SK-N-SH (cell line): Measurements from ENCODE around the gene CHID1. TPM values are rescaled to one million over a fixed set of nuclear protein-coding genes. Genes with fewer than 3 reads are reported as not detected.

Experiments
- CHD2 ChIP-seq: fragments of 150-350 bp; IDR thresholded peaks from 2 replicates; pipeline ENCODE4 v1.6.1; 2018; ENCODE audit warnings: low read length; ENCODE audit not compliant: partially characterized antibody
- EP300 ChIP-seq, 2 experiments: IDR thresholded peaks; 2 replicates each; pipeline versions ENCODE4 v1.4.0 to v1.6.1; 2012; ENCODE audit warnings: borderline replicate concordance in 1 of 2, low read depth in 1 of 2, low read length in 1 of 2
- EZH2phosphoT487 ChIP-seq: fragments of 200-600 bp; sonication (generic); IDR thresholded peaks from 2 replicates; pipeline ENCODE4 v1.6.1; 2017; ENCODE audit warnings: low read depth, mixed run types, mild to moderate bottlenecking, antibody characterized with exemption, moderate library complexity, borderline replicate concordance
- FOSL2 ChIP-seq: IDR thresholded peaks from 2 replicates; pipeline ENCODE4 v1.4.0; 2012; ENCODE audit warnings: low read depth, mild to moderate bottlenecking, moderate library complexity, borderline replicate concordance
- JUND ChIP-seq: IDR thresholded peaks from 2 replicates; pipeline ENCODE4 v1.4.0; 2012
- MEF2A ChIP-seq: IDR thresholded peaks from 2 replicates; pipeline ENCODE4 v1.4.0; 2012; ENCODE audit warnings: low read depth, borderline replicate concordance
- MXI1 ChIP-seq: IDR thresholded peaks from 2 replicates; pipeline ENCODE4 v1.6.1; 2012; ENCODE audit warnings: mild to moderate bottlenecking, low read depth, low read length, improper control_type of control experiment
- NFIC ChIP-seq: IDR thresholded peaks from 2 replicates; pipeline ENCODE4 v1.4.0; 2012; ENCODE audit warnings: borderline replicate concordance
- SMC3 ChIP-seq: IDR thresholded peaks from 2 replicates; pipeline ENCODE4 v1.6.1; 2012; ENCODE audit warnings: low read depth, low read length, improper control_type of control experiment
- TAF1 ChIP-seq: IDR thresholded peaks from 2 replicates; pipeline ENCODE4 v1.6.1; 2012; ENCODE audit warnings: low read depth, mild to moderate bottlenecking, low read length, moderate library complexity, borderline replicate concordance
- TCF12 ChIP-seq: IDR thresholded peaks from 2 replicates; pipeline ENCODE4 v1.4.0; 2012
- polyA plus RNA-seq, 3 experiments: library from polyadenylated mRNA; depleted of rRNA; stranded (reverse); fragments of >200 nt; gene quantifications; 2 replicates each; pipeline ENCODE4 v1.2.3, GENCODE V29; 2012
- TF ChIP-seq, protein P1 (sequence below): IDR thresholded peaks from 2 replicates; pipeline ENCODE4; 2012
- TF ChIP-seq, protein P2 (sequence below): IDR thresholded peaks from 2 replicates; pipeline ENCODE4 v1.6.1; 2012; ENCODE audit warnings: mild to moderate bottlenecking, low read depth, low read length, moderate library complexity
- TF ChIP-seq, protein P3 (sequence below): IDR thresholded peaks from 2 replicates; pipeline ENCODE4 v1.4.0; 2012; ENCODE audit warnings: low read depth, borderline replicate concordance

Gene CHID1
- polyA plus RNA-seq, 1 of the 3 experiments (the other 2 are of a cell fraction): 231 TPM

GRCh38 chr11:926341-926916 lies 15.8 kb upstream of the CHID1 start (continued):
- TF ChIP-seq MXI1 (peak; percentile 89; the same call in 1 of the 2 replicates), TAF1 (no peak), EP300 (IDR thresholded peaks at IDR 0.05; ENCODE audit: borderline replicate concordance in 1 of 2, low read depth in 1 of 2, low read length in 1 of 2) (peak in 1 of 2 experiments; percentile 74; a peak in 2 of 4 replicates), JUND (no peak), NFIC (no peak), SMC3 (no peak), FOSL2 (peak; percentile 30; the same call in 1 of the 2 replicates), TCF12 (no peak), MEF2A (no peak), CHD2 (peak; percentile 55), EZH2phosphoT487 (no peak)
- TF ChIP-seq, protein P1, sequence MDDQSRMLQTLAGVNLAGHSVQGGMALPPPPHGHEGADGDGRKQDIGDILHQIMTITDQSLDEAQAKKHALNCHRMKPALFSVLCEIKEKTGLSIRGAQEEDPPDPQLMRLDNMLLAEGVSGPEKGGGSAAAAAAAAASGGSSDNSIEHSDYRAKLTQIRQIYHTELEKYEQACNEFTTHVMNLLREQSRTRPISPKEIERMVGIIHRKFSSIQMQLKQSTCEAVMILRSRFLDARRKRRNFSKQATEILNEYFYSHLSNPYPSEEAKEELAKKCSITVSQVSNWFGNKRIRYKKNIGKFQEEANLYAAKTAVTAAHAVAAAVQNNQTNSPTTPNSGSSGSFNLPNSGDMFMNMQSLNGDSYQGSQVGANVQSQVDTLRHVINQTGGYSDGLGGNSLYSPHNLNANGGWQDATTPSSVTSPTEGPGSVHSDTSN: no peak
- TF ChIP-seq, protein P2, sequence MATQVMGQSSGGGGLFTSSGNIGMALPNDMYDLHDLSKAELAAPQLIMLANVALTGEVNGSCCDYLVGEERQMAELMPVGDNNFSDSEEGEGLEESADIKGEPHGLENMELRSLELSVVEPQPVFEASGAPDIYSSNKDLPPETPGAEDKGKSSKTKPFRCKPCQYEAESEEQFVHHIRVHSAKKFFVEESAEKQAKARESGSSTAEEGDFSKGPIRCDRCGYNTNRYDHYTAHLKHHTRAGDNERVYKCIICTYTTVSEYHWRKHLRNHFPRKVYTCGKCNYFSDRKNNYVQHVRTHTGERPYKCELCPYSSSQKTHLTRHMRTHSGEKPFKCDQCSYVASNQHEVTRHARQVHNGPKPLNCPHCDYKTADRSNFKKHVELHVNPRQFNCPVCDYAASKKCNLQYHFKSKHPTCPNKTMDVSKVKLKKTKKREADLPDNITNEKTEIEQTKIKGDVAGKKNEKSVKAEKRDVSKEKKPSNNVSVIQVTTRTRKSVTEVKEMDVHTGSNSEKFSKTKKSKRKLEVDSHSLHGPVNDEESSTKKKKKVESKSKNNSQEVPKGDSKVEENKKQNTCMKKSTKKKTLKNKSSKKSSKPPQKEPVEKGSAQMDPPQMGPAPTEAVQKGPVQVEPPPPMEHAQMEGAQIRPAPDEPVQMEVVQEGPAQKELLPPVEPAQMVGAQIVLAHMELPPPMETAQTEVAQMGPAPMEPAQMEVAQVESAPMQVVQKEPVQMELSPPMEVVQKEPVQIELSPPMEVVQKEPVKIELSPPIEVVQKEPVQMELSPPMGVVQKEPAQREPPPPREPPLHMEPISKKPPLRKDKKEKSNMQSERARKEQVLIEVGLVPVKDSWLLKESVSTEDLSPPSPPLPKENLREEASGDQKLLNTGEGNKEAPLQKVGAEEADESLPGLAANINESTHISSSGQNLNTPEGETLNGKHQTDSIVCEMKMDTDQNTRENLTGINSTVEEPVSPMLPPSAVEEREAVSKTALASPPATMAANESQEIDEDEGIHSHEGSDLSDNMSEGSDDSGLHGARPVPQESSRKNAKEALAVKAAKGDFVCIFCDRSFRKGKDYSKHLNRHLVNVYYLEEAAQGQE: no peak
- TF ChIP-seq, protein P3, sequence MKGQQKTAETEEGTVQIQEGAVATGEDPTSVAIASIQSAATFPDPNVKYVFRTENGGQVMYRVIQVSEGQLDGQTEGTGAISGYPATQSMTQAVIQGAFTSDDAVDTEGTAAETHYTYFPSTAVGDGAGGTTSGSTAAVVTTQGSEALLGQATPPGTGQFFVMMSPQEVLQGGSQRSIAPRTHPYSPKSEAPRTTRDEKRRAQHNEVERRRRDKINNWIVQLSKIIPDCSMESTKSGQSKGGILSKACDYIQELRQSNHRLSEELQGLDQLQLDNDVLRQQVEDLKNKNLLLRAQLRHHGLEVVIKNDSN: no peak
